Measurements from ENCODE around the gene BPIFB1.

- TF ChIP-seq CTCF (optimal IDR thresholded peaks at IDR 0.05 in 1 of 3, IDR thresholded peaks at IDR 0.05 in 1 of 3, conservative IDR thresholded peaks at IDR 0.05 in 1 of 3; ENCODE audit: extremely low read depth in 1 of 3, insufficient read depth in 2 of 3, low read length in 3 of 3): no peak
- no peak for TF ChIP-seq EZH2 (IDR thresholded peaks at IDR 0.05; ENCODE audit: low read length)
These were observed 55.6 kb downstream of the BPIFB1 start for GRCh38 chr20:33338467-33339258.
